Nephron (organoid): ENCODE measurements around the gene CCDC77.
A peak's percentile ranks its signal among the peaks of the same experiment; 100 is the strongest.
"Not testable (repeated sequence)": the region's sequence is repeated elsewhere in the genome, so short reads cannot be mapped to it uniquely, and the experiment has no call there.

Experiments
- H3K27ac Mint-ChIP-seq, 3 experiments: 2 replicates each; pipeline ENCODE4 v1.8.0; 2020; ENCODE audit warnings: mixed read lengths in 3 of 3, mild to moderate bottlenecking in 2 of 3, moderate library complexity in 1 of 3
- H3K27me3 Mint-ChIP-seq: 2 replicates; pipeline ENCODE4 v1.8.0; 2021; ENCODE audit warnings: low read depth, mild to moderate bottlenecking, moderate library complexity, mixed read lengths
- H3K36me3 Mint-ChIP-seq: 2 replicates; pipeline ENCODE4 v1.8.0; 2020; ENCODE audit warnings: low read depth, mixed read lengths
- H3K4me1 Mint-ChIP-seq: 2 replicates; pipeline ENCODE4 v1.8.0; 2020; ENCODE audit warnings: mixed read lengths
- H3K4me3 Mint-ChIP-seq, 3 experiments: 2 replicates each; pipeline ENCODE4 v1.8.0; 2020; ENCODE audit warnings: mild to moderate bottlenecking in 3 of 3, mixed read lengths in 3 of 3, moderate library complexity in 2 of 3
- H3K9me3 Mint-ChIP-seq: 2 replicates; pipeline ENCODE4 v1.8.0; 2020; ENCODE audit warnings: mixed read lengths
- TF ChIP-seq, protein P1 (sequence below), 3 experiments: fragments of 200-600 bp; sonication (generic); IDR thresholded peaks; one replicate each; pipeline ENCODE4 v1.5.0; 2021; ENCODE audit warnings: antibody characterized with exemption in 3 of 3; ENCODE audit not compliant: unreplicated experiment in 3 of 3

CCDC77 gene

DNA sequence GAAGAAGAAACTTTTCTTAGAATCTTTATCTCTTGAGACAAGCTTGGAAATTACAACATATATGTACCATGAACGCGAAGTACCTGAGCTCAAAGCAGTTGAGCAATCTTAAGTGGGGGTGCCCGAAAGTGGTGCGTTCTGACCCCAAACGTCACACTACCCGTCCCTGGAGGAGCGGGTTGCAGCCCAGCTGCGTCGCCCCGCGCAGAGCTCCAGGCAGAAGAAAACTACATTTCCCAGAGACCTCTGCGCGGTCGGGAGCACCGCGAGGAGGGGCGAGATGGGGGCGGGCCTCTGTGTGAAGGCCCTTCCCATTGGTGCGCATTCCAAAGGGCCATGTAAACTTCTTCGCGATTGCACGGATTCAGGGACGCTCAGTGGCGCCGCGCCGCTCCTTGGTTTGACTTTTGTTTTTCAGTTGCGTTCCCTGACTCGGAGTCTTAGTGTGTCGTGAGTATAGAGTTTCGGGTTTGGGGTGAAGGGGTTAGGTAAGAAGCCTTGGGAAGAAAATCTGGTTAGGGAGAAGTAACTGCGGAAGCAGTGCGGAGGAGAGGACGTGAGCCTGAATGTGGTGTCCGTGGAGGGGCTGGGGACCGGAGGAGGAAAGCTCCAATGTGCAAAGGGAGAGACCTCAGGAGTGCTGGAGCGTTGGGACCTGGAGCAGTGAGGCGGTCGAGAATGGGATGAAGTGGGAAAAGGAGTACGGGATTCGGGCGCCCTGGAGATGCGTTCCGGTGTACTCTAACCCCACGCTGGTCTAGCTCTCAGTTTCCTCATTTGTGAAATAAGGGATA, at the start of gene CCDC77:
TSS of gene CCDC77 (plus strand) at position 410 of the 794 bp plus-strand sequence. CDS start 7,740 bp downstream, outside the sequence.
- no peak within 1 kb of the TSS for H3K4me3 Mint-ChIP-seq
- TF ChIP-seq, protein P1, sequence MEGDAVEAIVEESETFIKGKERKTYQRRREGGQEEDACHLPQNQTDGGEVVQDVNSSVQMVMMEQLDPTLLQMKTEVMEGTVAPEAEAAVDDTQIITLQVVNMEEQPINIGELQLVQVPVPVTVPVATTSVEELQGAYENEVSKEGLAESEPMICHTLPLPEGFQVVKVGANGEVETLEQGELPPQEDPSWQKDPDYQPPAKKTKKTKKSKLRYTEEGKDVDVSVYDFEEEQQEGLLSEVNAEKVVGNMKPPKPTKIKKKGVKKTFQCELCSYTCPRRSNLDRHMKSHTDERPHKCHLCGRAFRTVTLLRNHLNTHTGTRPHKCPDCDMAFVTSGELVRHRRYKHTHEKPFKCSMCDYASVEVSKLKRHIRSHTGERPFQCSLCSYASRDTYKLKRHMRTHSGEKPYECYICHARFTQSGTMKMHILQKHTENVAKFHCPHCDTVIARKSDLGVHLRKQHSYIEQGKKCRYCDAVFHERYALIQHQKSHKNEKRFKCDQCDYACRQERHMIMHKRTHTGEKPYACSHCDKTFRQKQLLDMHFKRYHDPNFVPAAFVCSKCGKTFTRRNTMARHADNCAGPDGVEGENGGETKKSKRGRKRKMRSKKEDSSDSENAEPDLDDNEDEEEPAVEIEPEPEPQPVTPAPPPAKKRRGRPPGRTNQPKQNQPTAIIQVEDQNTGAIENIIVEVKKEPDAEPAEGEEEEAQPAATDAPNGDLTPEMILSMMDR (IDR thresholded peaks at IDR 0.05; ENCODE audit: unreplicated experiment in 3 of 3) = peak in 1 of 3 experiments; percentile 11
- H3K27ac Mint-ChIP-seq = no peak within 1 kb of the TSS
- no peaks in the 10 kb centered on the region for H3K27me3 Mint-ChIP-seq
- H3K4me1 Mint-ChIP-seq = no peaks in the 10 kb centered on the region
- H3K36me3 Mint-ChIP-seq = peaks cover 10% of the 10 kb centered on the region
- H3K9me3 Mint-ChIP-seq = no peaks in the 10 kb centered on the region

DNA sequence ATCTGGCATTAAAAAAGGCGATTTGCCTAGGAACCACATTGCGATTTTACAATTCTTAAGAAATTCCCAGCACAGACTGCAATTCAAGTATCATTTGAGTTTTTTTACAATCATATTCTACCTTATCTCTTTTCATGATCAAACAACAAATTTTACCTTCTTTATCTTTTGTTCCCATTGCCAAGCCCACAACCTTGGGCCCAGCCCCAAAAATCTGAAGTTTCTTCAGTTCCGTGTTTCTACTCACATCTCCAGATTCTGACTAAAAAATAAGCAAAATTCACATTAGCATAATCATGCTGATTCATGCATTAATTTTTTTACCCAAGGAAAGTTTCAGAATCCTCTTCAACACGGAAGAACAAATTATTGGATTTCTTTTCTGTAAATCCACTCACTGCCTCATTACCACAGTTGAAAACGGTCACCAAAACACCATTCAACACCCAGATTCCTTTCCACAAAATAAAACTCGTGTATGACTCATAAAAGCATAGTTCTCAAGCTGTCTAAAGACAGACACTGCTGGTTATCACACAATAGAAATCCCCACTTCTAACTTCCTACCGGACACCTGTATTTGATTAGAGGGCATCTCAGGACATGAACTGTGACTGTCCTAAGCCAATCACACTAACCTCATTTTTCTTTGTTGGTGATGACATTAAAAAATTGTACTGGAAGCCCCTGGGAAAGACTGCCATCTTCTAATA, 45.0 kb upstream of the CCDC77 start:
- no peaks in the 10 kb centered on the region for H3K4me1 Mint-ChIP-seq
- H3K4me3 Mint-ChIP-seq = no peak overlapping the region
- peaks cover 25% of the 10 kb centered on the region for H3K9me3 Mint-ChIP-seq
- no peaks in the 10 kb centered on the region for H3K27me3 Mint-ChIP-seq
- TF ChIP-seq, protein P1 (IDR thresholded peaks at IDR 0.05; ENCODE audit: unreplicated experiment in 3 of 3) = no peak
- H3K27ac Mint-ChIP-seq = no peak overlapping the region
- peaks cover 91% of the 10 kb centered on the region for H3K36me3 Mint-ChIP-seq

DNA sequence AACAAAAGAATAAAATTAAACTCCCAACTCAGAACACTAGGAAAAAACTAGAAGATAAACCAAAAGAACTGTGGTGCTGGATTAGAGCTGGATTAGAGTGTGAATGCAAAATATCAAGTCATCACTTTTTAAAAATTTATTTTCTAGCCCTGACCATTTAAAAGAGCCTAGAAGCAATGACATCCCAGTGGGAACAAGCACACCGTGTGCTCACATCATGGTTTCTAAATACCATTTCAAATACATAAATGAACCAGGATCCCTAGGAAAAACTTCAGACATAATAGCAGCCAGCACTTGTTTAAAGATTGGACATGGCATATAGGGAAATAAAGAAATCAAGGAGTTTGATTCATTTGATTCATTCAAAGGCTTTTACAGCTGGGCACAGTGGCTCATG, 42.4 kb upstream of the CCDC77 start:
- peaks cover 98% of the 10 kb centered on the region for H3K36me3 Mint-ChIP-seq
- H3K4me3 Mint-ChIP-seq = no peak overlapping the region
- H3K27ac Mint-ChIP-seq = no peak overlapping the region
- H3K4me1 Mint-ChIP-seq = no peaks in the 10 kb centered on the region
- H3K27me3 Mint-ChIP-seq = no peaks in the 10 kb centered on the region
- H3K9me3 Mint-ChIP-seq = peaks cover 40% of the 10 kb centered on the region
- TF ChIP-seq, protein P1 (IDR thresholded peaks at IDR 0.05; ENCODE audit: unreplicated experiment in 3 of 3) = no peak

DNA sequence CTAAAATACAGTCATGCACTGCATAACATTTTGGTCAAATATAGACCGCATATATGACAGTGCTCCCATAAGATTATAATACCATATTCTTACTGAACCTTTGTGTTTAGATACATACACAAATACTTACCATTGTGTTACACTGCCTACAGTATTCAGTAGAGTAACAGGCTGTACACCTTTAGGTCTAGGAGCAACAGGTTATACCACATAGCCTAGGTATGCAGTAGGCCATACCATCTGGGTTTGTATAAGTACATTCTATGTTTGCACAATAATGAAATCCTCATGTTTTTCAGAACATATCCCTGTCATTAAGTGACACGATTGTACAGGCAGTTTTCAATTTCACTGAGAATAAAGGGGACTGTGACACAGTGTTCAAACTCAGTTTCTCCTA, 34.6 kb upstream of the CCDC77 start:
- Mint-ChIP-seq H3K27ac (no peak overlapping the region), H3K36me3 (peaks cover 100% of the 10 kb centered on the region), H3K4me3 (no peak overlapping the region), H3K9me3 (peaks cover 46% of the 10 kb centered on the region), H3K27me3 (no peaks in the 10 kb centered on the region), H3K4me1 (no peaks in the 10 kb centered on the region)
- TF ChIP-seq, protein P1 (IDR thresholded peaks at IDR 0.05; ENCODE audit: unreplicated experiment in 3 of 3) = no peak

DNA sequence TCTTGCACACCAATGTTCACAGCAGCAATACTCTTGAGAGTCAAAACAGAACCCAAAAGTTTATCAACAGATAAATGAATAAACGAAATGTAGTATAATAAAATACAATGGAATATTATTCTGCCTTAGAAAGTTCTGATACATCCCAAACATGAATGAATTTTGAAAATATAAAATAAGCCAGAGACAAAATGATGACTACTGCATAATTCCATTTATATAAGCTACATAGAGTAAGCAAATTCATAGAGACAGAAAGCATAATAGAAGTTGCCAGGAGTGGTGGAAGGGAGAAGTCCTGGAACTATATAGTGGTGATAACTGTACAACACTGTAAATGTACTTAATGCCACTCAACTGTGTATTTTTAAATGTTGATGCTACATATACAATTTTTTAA, 33.5 kb upstream of the CCDC77 start:
- Mint-ChIP-seq H3K36me3 (peaks cover 100% of the 10 kb centered on the region), H3K27me3 (no peaks in the 10 kb centered on the region), H3K27ac (no peak overlapping the region), H3K4me1 (no peaks in the 10 kb centered on the region), H3K9me3 (peaks cover 47% of the 10 kb centered on the region), H3K4me3 (no peak overlapping the region)
- TF ChIP-seq, protein P1 (IDR thresholded peaks at IDR 0.05; ENCODE audit: unreplicated experiment in 3 of 3) = no peak

DNA sequence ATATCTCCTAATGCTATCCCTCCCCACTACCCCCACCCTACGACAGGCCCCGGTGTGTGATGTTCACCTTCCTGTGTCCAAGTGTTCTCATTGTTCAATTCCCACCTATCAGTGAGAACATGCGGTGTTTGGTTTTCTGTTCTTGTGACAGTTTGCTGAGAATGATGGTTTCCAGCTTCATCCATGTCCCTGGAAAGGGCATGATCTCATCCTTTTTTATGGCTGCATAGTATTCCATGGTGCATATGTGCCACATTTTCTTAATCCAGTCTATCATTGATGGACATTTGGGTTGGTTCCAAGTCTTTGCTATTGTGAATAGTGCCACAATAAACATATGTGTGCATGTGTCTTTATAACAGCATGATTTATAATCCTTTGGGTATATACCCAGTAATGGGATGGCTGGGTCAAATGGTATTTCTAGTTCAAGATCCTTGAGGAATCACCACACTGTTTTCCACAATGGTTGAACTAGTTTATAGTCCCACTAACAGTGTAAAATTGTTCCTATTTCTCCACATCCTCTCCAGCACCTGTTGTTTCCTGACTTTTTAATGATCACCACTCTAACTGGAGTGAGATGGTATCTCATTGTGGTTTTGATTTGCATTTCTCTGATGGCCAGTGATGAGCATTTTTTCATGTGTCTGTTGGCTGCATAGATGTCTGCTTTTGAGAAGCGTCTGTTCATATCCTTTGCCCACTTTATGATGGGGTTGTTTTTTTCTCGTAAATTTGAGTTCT, 30.5 kb upstream of the CCDC77 start:
- Mint-ChIP-seq H3K9me3 (peaks cover 51% of the 10 kb centered on the region), H3K36me3 (peaks cover 100% of the 10 kb centered on the region)
- H3K27me3 Mint-ChIP-seq, H3K4me3 Mint-ChIP-seq, H3K4me1 Mint-ChIP-seq, H3K27ac Mint-ChIP-seq: not testable (repeated sequence)
